GM23338 (cell line): Measurements from ENCODE around the gene CGB2. TPM values are rescaled to one million over a fixed set of nuclear protein-coding genes. Genes with fewer than 3 reads are reported as not detected.

Experiments used
- ATAC-seq: fragments of 200-7000 bp; cut with Tn5 transposase; 3 replicates; pipeline ENCODE4 v1.9.1; 2020
- DNase-seq: peaks from one replicate; pipeline ENCODE4 v3.0.0-alpha.2; 2015; ENCODE audit warnings: low spot score
- H2AFZ ChIP-seq: fragments of 200-600 bp; sonication (generic); 2 replicates; pipeline ENCODE4 v1.8.0; 2016; ENCODE audit warnings: antibody characterized with exemption, mild to moderate bottlenecking, moderate library complexity
- H3F3A ChIP-seq: fragments of 200-600 bp; sonication (generic); replicated peaks from 2 replicates; pipeline ENCODE4 v1.8.0; 2017; ENCODE audit warnings: antibody characterized with exemption, mixed run types, low read depth
- H3K27ac ChIP-seq: fragments of 200-600 bp; sonication (generic); 2 replicates; pipeline ENCODE4 v1.6.1; 2016; ENCODE audit warnings: low read depth
- H3K27me3 ChIP-seq: fragments of 200-600 bp; sonication (generic); 2 replicates; pipeline ENCODE4 v1.8.0; 2016; ENCODE audit warnings: mild to moderate bottlenecking, mixed run types, moderate library complexity; ENCODE audit not compliant: insufficient read depth
- H3K36me3 ChIP-seq: fragments of 200-600 bp; sonication (generic); 2 replicates; pipeline ENCODE4 v1.8.0; 2016; ENCODE audit warnings: mild to moderate bottlenecking; ENCODE audit not compliant: insufficient read depth
- H3K4me1 ChIP-seq: fragments of 200-600 bp; sonication (generic); 2 replicates; pipeline ENCODE4 v1.8.0; 2016; ENCODE audit warnings: mild to moderate bottlenecking, moderate library complexity; ENCODE audit not compliant: insufficient read depth
- H3K4me2 ChIP-seq: fragments of 200-600 bp; sonication (generic); 2 replicates; pipeline ENCODE4 v1.7.1; 2017; ENCODE audit warnings: mixed run types
- H3K4me3 ChIP-seq: fragments of 200-600 bp; sonication (generic); 2 replicates; pipeline ENCODE4 v1.6.1; 2016; ENCODE audit warnings: mixed run types
- H3K79me2 ChIP-seq: fragments of 200-600 bp; sonication (generic); replicated peaks from 2 replicates; pipeline ENCODE4 v1.8.0; 2017; ENCODE audit warnings: mild to moderate bottlenecking; ENCODE audit not compliant: insufficient read depth
- H3K9me2 ChIP-seq: fragments of 200-600 bp; sonication (generic); 2 replicates; pipeline ENCODE4 v1.8.0; 2017; ENCODE audit not compliant: insufficient read depth
- H4K20me1 ChIP-seq: fragments of 200-600 bp; sonication (generic); replicated peaks from 2 replicates; pipeline ENCODE4 v1.8.0; 2017; ENCODE audit warnings: mild to moderate bottlenecking; ENCODE audit not compliant: insufficient read depth
- H3K27ac Mint-ChIP-seq: 2 replicates; pipeline ENCODE4 v1.8.0; 2020; ENCODE audit warnings: inconsistent platforms, mild to moderate bottlenecking, moderate library complexity, mixed read lengths
- H3K27me3 Mint-ChIP-seq: 3 replicates; pipeline ENCODE4 v1.8.0; 2022; ENCODE audit warnings: low read depth, mild to moderate bottlenecking, moderate library complexity, mixed read lengths, inconsistent platforms; ENCODE audit not compliant: insufficient read depth, poor library complexity
- H3K36me3 Mint-ChIP-seq: 3 replicates; pipeline ENCODE4 v1.8.0; 2021; ENCODE audit warnings: low read depth, mild to moderate bottlenecking, inconsistent platforms, moderate library complexity, mixed read lengths
- H3K4me1 Mint-ChIP-seq: 3 replicates; pipeline ENCODE4 v1.8.0; 2020; ENCODE audit warnings: mild to moderate bottlenecking, inconsistent platforms, mixed read lengths
- H3K4me3 Mint-ChIP-seq: 3 replicates; pipeline ENCODE4 v1.8.0; 2021; ENCODE audit warnings: moderate library complexity, mild to moderate bottlenecking, inconsistent platforms, mixed read lengths
- H3K9me3 Mint-ChIP-seq: 3 replicates; pipeline ENCODE4 v1.8.0; 2020; ENCODE audit warnings: moderate library complexity, mild to moderate bottlenecking, inconsistent platforms, mixed read lengths
- CREB1 ChIP-seq: fragments of 250-450 bp; sonication (Bioruptor Pico); IDR thresholded peaks from 2 replicates; pipeline ENCODE4 v1.5.0; 2020; ENCODE audit warnings: low read depth, mild to moderate bottlenecking, moderate library complexity
- EZH2 ChIP-seq: fragments of 200-600 bp; sonication (generic); IDR thresholded peaks from one replicate; pipeline ENCODE4 v1.8.0; 2017; ENCODE audit warnings: antibody characterized with exemption, mild to moderate bottlenecking, low read depth; ENCODE audit not compliant: unreplicated experiment
- EZH2phosphoT487 ChIP-seq: fragments of 200-600 bp; sonication (generic); IDR thresholded peaks from one replicate; pipeline ENCODE4 v1.8.1; 2018; ENCODE audit warnings: antibody characterized with exemption; ENCODE audit not compliant: unreplicated experiment
- JUNB ChIP-seq: IDR thresholded peaks from one replicate; pipeline ENCODE4 v1.6.1; 2016; ENCODE audit warnings: antibody characterized with exemption; ENCODE audit not compliant: unreplicated experiment
- POLR2AphosphoS5 ChIP-seq: IDR thresholded peaks from 2 replicates; pipeline ENCODE4 v1.6.1; 2016; ENCODE audit warnings: antibody characterized with exemption, low read depth
- ZNF114 ChIP-seq: fragments of 250-450 bp; sonication (Bioruptor Pico); IDR thresholded peaks from 2 replicates; pipeline ENCODE4 v1.5.0; 2020; ENCODE audit warnings: mild to moderate bottlenecking, moderate library complexity
- ZNF331 ChIP-seq: fragments of 250-450 bp; sonication (Bioruptor Pico); IDR thresholded peaks from 2 replicates; pipeline ENCODE4 v1.5.0; 2020; ENCODE audit warnings: low read depth, mild to moderate bottlenecking, moderate library complexity
- polyA plus RNA-seq: library from polyadenylated mRNA; unstranded; fragments of >200 nt; fragmentation: Nextera tagmentation; extraction: Ambion mirVana; gene quantifications from 2 replicates; pipeline ENCODE4 v1.2.1, GENCODE V29; 2016
- total RNA-seq: library from RNA; depleted of rRNA; stranded (reverse); fragments of >200 nt; shearing (Covaris generic); gene quantifications from 2 replicates; pipeline ENCODE4 v1.2.3, GENCODE V29; 2014
- TF ChIP-seq, protein P1 (sequence below): IDR thresholded peaks from 2 replicates; pipeline ENCODE4 v1.6.1; 2016; ENCODE audit warnings: antibody characterized with exemption
- TF ChIP-seq, protein P2 (sequence below): IDR thresholded peaks from one replicate; pipeline ENCODE4 v1.6.1; 2018; ENCODE audit warnings: antibody characterized with exemption; ENCODE audit not compliant: unreplicated experiment
- TF ChIP-seq, protein P3 (sequence below): fragments of 250-450 bp; sonication (Bioruptor Pico); IDR thresholded peaks from 2 replicates; pipeline ENCODE4 v1.5.0; 2020; ENCODE audit warnings: mild to moderate bottlenecking, moderate library complexity

CGB2 gene
- total and polyA plus RNA-seq, 2 experiments from 2014 or later = 0.57 TPM; not detected in 1

DNA sequence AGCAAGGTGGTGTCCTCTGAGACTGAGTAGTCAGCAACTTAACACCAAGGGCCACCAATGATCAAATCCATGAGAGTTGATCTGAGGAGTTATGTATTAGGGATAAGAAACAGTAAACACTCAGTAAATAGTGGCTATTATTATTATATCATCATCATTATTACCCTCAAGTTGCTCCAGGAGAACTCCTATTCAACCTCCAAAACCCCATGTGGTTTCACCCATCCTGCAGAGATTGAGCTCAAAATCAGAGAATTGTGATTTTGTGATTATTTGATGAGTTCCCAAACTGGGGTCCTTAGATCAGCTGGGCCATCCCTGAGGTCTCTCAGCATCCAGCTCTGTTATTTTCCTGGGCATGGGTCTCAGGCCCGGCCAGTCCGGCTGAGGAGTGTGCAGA is 29.3 kb downstream of the CGB2 start:
- TF ChIP-seq EZH2phosphoT487 (no peak), ZNF331 (no peak), CREB1 (CRISPR knock-in tag) (no peak), EZH2 (no peak), ZNF114 (no peak), POLR2AphosphoS5 (no peak), JUNB (no peak)
- TF ChIP-seq, protein P1, sequence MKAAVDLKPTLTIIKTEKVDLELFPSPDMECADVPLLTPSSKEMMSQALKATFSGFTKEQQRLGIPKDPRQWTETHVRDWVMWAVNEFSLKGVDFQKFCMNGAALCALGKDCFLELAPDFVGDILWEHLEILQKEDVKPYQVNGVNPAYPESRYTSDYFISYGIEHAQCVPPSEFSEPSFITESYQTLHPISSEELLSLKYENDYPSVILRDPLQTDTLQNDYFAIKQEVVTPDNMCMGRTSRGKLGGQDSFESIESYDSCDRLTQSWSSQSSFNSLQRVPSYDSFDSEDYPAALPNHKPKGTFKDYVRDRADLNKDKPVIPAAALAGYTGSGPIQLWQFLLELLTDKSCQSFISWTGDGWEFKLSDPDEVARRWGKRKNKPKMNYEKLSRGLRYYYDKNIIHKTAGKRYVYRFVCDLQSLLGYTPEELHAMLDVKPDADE = no peak
- TF ChIP-seq, protein P2, sequence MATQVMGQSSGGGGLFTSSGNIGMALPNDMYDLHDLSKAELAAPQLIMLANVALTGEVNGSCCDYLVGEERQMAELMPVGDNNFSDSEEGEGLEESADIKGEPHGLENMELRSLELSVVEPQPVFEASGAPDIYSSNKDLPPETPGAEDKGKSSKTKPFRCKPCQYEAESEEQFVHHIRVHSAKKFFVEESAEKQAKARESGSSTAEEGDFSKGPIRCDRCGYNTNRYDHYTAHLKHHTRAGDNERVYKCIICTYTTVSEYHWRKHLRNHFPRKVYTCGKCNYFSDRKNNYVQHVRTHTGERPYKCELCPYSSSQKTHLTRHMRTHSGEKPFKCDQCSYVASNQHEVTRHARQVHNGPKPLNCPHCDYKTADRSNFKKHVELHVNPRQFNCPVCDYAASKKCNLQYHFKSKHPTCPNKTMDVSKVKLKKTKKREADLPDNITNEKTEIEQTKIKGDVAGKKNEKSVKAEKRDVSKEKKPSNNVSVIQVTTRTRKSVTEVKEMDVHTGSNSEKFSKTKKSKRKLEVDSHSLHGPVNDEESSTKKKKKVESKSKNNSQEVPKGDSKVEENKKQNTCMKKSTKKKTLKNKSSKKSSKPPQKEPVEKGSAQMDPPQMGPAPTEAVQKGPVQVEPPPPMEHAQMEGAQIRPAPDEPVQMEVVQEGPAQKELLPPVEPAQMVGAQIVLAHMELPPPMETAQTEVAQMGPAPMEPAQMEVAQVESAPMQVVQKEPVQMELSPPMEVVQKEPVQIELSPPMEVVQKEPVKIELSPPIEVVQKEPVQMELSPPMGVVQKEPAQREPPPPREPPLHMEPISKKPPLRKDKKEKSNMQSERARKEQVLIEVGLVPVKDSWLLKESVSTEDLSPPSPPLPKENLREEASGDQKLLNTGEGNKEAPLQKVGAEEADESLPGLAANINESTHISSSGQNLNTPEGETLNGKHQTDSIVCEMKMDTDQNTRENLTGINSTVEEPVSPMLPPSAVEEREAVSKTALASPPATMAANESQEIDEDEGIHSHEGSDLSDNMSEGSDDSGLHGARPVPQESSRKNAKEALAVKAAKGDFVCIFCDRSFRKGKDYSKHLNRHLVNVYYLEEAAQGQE = no peak
- TF ChIP-seq, protein P3, sequence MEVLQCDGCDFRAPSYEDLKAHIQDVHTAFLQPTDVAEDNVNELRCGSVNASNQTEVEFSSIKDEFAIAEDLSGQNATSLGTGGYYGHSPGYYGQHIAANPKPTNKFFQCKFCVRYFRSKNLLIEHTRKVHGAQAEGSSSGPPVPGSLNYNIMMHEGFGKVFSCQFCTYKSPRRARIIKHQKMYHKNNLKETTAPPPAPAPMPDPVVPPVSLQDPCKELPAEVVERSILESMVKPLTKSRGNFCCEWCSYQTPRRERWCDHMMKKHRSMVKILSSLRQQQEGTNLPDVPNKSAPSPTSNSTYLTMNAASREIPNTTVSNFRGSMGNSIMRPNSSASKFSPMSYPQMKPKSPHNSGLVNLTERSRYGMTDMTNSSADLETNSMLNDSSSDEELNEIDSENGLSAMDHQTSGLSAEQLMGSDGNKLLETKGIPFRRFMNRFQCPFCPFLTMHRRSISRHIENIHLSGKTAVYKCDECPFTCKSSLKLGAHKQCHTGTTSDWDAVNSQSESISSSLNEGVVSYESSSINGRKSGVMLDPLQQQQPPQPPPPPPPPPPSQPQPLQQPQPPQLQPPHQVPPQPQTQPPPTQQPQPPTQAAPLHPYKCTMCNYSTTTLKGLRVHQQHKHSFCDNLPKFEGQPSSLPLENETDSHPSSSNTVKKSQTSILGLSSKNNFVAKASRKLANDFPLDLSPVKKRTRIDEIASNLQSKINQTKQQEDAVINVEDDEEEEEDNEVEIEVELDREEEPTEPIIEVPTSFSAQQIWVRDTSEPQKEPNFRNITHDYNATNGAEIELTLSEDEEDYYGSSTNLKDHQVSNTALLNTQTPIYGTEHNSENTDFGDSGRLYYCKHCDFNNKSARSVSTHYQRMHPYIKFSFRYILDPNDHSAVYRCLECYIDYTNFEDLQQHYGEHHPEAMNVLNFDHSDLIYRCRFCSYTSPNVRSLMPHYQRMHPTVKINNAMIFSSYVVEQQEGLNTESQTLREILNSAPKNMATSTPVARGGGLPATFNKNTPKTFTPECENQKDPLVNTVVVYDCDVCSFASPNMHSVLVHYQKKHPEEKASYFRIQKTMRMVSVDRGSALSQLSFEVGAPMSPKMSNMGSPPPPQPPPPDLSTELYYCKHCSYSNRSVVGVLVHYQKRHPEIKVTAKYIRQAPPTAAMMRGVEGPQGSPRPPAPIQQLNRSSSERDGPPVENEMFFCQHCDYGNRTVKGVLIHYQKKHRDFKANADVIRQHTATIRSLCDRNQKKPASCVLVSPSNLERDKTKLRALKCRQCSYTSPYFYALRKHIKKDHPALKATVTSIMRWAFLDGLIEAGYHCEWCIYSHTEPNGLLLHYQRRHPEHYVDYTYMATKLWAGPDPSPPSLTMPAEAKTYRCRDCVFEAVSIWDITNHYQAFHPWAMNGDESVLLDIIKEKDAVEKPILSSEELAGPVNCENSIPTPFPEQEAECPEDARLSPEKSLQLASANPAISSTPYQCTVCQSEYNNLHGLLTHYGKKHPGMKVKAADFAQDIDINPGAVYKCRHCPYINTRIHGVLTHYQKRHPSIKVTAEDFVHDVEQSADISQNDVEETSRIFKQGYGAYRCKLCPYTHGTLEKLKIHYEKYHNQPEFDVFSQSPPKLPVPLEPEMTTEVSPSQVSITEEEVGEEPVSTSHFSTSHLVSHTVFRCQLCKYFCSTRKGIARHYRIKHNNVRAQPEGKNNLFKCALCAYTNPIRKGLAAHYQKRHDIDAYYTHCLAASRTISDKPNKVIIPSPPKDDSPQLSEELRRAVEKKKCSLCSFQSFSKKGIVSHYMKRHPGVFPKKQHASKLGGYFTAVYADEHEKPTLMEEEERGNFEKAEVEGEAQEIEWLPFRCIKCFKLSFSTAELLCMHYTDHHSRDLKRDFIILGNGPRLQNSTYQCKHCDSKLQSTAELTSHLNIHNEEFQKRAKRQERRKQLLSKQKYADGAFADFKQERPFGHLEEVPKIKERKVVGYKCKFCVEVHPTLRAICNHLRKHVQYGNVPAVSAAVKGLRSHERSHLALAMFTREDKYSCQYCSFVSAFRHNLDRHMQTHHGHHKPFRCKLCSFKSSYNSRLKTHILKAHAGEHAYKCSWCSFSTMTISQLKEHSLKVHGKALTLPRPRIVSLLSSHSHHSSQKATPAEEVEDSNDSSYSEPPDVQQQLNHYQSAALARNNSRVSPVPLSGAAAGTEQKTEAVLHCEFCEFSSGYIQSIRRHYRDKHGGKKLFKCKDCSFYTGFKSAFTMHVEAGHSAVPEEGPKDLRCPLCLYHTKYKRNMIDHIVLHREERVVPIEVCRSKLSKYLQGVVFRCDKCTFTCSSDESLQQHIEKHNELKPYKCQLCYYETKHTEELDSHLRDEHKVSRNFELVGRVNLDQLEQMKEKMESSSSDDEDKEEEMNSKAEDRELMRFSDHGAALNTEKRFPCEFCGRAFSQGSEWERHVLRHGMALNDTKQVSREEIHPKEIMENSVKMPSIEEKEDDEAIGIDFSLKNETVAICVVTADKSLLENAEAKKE (CRISPR knock-in tag) = no peak
- Mint-ChIP-seq H3K36me3 (no peaks in the 10 kb centered on the region), H3K4me3 (no peak overlapping the region), H3K27ac (no peak overlapping the region), H3K4me1 (peaks cover 31% of the 10 kb centered on the region), H3K9me3 (no peaks in the 10 kb centered on the region; the same call in 2 of the 3 replicates), H3K27me3 (peaks cover 41% of the 10 kb centered on the region)
- H3F3A ChIP-seq = no peaks in the 10 kb centered on the region
- H3K4me2 ChIP-seq = no peak overlapping the region
- no peak overlapping the region for H3K27ac ChIP-seq
- no peaks in the 10 kb centered on the region for H3K9me2 ChIP-seq
- no peaks in the 10 kb centered on the region for H4K20me1 ChIP-seq
- no peaks in the 10 kb centered on the region for H3K79me2 ChIP-seq
- H3K36me3 ChIP-seq = no peaks in the 10 kb centered on the region
- DNase-seq (no peak), ATAC-seq (no peak)
- H2AFZ ChIP-seq = no peak overlapping the region
- peaks cover 60% of the 10 kb centered on the region for H3K27me3 ChIP-seq
- H3K4me3 ChIP-seq = no peak overlapping the region
- H3K4me1 ChIP-seq = peaks cover 31% of the 10 kb centered on the region
